ENCODE measurements around the gene ZBTB16. TPM values are rescaled to one million over a fixed set of nuclear protein-coding genes. Genes with fewer than 3 reads are reported as not detected.
"Not testable (repeated sequence)": the region's sequence is repeated elsewhere in the genome, so short reads cannot be mapped to it uniquely, and the experiment has no call there.

ZBTB16 gene
- total RNA-seq, 1 experiment from 2014 or later, result not detected

DNA sequence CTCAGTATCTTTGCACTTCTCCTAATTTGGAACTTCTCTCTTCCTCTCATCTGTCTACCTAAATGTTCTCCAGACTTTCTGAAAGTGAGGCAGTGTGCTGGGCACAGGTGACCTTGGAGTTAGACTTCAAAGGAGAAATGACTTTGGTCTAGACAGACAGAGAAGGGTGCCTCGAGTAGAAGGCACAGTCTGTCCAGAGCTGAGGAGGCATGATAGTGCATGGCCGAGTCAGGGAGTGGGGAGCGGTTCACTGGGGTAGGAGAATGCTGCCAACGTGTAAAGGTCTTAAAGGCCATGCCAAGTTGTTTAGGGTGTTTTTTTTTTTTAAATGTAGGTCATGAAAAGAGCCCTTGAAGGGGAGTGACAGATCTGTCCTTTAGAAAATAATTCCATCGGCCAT is 17.3 kb upstream of the ZBTB16 start:
- DNase-seq (ENCODE audit: low spot score), result no peak

- no peak for DNase-seq (ENCODE audit: low spot score)
These were observed 15.3 kb upstream of the ZBTB16 start for GRCh38 chr11:114044042-114044871.

- DNase-seq (ENCODE audit: low spot score), result no peak
These were observed 12.2 kb upstream of the ZBTB16 start for GRCh38 chr11:114047327-114047726.

DNA sequence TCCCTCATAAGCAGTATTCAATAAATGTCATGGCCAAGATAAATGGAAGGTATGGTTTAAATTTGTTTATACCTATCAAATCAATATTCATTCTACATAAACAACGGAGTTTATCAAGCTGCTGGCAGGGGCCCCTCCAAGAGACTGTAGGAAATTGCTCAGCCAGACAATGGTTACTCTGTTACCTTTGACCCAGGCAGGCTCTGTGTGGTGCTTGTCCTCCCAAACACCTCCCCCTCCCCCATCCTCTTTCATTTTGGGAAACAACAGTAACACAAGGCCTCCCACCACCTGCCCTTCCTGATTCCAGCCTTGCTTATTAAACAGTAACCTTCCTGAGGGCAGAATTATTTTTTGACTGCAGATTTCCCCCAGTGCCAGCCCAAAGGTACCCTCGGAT is 10.5 kb upstream of the ZBTB16 start:
- no peak for DNase-seq (ENCODE audit: low spot score)

DNA sequence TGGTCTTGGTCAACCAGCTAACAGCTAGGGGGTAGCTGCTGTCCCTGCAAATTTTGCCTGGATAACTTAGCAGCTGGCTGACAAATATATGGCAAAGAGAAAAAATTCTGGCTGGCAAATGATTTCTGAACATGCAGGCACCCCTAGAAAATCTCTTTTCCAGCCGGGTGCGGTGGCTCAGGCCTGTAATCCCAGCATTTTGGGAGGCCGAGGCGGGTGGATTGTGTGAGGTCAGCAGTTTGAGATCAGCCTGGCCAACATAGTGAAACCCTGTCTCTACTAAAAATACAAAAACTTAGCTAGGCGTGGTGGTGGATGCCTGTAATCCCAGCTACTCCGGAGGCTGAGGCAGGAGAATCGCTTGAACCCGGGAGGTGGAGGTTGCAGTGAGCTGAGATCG is 9.7 kb upstream of the ZBTB16 start:
- DNase-seq (ENCODE audit: low spot score), result not testable (repeated sequence)

DNA sequence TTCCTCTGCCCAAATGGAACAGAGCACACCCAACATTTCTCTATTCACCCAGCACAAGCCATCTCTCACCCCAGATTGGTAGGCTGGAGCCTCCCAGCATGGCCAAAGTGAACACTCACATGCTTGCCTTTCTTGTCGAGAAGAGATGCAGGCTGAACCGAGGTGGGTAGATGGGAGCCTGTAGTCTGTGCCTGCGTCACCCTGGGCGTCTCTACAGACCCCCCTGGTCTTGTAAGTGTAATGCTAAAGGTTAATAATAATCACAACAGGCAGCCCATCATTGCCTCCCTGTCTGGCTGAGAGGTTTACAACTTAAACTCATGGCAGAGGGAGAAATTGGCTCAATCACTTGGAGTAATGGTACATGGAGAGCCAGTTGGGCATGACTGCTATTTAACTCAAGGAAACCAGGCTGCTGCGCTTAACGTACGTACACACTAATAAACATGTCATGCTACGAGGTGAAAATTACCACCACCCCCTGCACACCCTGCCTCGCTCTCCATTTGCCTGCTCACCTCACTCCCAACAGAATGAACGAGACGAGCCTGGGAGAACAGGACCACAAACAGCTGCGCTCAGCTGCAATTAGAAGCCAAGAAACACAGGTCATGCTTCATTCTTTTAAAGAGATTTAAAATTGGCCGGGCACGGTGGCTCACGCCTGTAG is 9.1 kb upstream of the ZBTB16 start:
- DNase-seq (ENCODE audit: low spot score), result no peak

DNA sequence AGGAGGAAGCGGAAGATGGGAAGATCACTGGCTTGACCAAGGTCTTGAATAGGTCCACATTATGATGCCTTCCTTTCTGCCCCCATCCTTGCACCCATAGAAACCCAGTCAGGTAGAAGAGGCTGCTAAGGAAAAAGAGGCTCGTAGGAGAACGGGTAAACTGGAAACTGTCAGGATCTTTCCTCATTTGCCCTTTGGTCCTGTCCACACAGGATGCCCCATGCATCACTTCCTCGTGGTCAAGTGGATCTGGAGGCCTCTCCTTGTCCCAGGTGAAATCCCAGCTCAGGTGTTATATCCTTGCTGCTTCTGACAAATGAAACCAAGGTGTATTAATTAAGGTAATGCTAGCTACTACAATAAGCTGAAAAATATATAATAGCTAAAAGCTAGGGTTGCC is 8.0 kb upstream of the ZBTB16 start:
- DNase-seq (ENCODE audit: low spot score), result no peak

- no peak for DNase-seq (ENCODE audit: low spot score)
These were observed 7.4 kb upstream of the ZBTB16 start for GRCh38 chr11:114052160-114052559.

- DNase-seq (ENCODE audit: low spot score), result no peak
These were observed 6.1 kb upstream of the ZBTB16 start for GRCh38 chr11:114053406-114053805.

DNA sequence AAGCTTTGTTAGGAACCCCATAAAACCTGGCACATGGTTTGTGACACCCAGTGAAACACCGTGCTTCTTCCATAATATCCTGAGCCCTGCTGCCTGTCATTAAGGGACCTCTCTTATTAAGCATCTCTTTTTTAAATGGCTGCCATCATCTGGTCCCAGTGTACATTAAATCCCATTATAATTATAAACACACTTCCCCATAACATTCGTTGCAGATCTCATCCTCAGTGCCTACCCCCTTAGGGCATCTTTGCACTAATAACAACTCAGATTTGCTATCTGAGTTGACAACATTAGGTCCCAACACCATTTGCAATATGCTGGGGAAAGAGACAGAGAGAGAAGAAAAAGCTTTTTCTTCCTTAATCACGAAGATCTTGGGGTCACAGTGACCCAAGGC is 4.7 kb upstream of the ZBTB16 start:
- no peak for DNase-seq (ENCODE audit: low spot score)

- DNase-seq (ENCODE audit: low spot score), result no peak
These were observed 3.1 kb upstream of the ZBTB16 start for GRCh38 chr11:114056409-114056808.

GRCh38 chr11:114057147-114057546 is 2.4 kb upstream of the ZBTB16 start:
- no peak for DNase-seq (ENCODE audit: low spot score)

DNA sequence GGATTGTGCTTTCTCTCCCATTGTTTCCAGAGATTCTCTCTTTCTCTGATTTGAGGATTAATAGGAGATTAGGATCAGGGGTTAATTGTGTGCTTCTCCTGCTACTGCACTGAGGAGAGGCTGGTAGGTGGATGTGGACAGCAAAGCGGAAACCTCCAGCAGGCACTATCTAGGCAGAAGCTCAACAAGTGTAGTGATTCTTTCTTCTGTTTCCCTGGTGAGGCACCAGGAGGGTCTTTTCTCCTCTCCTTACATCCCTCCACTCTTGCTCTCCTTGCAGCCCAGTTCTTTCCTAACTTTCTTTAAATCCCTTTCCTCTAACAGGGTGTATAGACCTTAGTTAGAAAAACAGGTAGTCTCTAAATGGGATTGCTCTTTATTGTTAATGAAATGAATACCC is 1.9 kb upstream of the ZBTB16 start:
- no peak for DNase-seq (ENCODE audit: low spot score)

DNA sequence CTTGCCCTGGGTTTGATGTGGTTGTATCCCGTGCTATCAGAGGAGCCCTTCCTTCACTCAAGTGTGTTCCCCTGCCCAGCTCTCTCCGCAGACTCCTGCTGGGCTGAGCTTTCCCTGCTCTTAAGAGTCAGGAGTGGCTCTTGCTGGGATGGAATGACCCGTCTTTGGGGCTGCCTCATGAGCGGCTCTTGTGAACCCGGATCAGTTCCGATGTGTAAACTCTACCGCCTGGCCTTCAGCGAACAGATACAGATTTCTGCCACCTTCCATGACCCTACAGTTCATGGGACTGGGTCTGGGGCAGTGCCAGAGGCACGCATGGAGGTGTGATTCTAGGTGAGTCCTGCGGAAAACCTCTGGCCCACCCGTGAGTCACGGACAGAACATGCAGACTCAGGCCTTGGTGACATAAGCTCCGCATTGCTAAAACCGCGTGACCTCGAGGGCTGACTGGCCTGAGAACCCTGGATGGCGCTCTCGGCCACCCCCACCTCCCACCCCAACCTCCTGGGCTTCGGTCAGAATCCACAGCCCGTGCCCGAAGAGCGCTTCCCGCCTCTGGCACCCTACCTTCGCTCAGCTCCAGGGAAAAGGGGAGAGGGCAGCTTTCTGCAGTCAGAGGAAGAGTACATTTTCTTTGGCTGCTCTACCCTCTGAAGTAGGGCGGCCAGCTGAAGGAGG is 1.3 kb upstream of the ZBTB16 start:
- no peak for DNase-seq (ENCODE audit: low spot score)

- no peak for DNase-seq (ENCODE audit: low spot score)
These were observed 637 bp upstream of the ZBTB16 start for GRCh38 chr11:114058871-114059277.

DNA sequence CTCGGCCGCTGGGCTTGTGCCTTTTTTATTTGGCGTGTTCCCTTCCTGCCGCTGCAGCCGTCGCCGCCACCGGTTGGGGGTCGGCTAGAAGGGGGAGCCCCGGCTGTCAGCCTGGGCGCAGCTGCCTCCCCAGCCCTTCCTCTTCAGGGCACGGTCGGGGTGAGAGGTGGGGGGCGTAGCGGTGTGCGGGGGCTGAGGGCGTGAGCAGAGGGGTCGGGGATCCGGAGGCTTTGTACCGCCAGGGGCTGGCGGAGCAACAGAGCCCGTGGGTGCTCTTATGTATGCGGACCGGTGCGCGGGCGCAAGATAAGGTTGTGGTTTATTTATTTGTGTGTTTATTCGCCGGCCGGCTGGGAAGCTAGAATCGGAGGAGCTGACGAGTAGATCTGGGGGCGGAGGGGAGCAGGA is 477 bp downstream of the ZBTB16 start:
- no peak for DNase-seq (ENCODE audit: low spot score)

DNA sequence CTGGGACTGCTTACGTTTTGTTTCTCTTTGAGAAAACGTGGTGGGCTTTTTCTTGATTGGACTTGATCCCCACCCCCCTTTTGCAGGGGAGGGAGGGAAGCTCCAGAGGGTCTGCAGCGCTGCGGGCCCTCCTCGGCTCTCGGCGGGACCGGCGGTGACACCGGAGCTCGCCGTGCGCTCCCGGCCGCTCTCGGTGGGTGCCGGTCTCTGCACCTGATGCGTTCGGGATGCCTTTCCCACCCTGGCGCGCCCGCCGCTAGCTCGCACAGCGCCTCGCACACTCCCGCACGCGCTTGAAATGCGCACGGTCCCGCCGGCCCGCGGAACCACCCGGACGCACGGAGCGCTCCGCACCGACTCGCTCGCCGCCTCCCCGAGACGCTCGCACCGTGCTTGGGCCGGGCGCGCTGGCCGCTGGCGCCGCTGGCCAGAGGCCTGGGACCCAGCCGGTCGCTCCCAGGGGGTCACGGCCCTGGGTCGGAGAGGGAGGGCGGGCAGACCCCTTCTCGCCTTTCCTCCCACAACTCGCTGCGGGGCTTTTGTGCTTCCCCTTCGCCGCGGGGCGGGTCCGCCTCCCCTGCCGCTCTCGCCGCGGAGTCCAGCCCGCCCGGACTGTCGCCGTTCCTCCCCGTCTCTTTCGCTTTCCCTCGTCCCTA is 1.0 kb downstream of the ZBTB16 start:
- DNase-seq (ENCODE audit: low spot score), result no peak

GRCh38 chr11:114061048-114061680 is 1.7 kb downstream of the ZBTB16 start:
- DNase-seq (ENCODE audit: low spot score), result no peak

GRCh38 chr11:114061681-114062049 is 2.2 kb downstream of the ZBTB16 start:
- no peak for DNase-seq (ENCODE audit: low spot score)

DNA sequence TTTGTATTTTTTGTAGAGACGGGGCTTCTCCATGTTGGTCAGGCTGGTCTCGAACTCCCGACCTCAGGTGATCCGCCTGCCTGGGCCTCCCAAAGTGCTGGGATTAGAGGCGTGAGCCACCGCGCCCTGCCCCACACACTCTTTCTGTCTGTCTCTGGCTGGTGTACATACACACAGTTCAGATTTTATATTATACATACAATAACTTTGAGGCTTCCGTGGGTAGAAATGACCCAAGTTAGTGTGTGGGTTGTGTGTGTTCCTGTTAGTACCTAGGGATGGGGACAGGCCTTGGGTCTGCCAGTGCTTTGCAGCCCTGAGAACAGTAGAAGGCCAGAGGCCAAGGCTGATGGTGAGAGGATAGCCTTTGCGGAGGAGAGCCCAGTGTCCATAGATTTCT is 2.8 kb downstream of the ZBTB16 start:
- DNase-seq (ENCODE audit: low spot score), result no peak

GRCh38 chr11:114063149-114063828 is 3.8 kb downstream of the ZBTB16 start:
- DNase-seq (ENCODE audit: low spot score), result no peak

Measured in A172 (cell line).